OCI-M2 (cell line): ENCODE data around the gene PITPNM1.
"Not testable (repeated sequence)": the region's sequence is repeated elsewhere in the genome, so short reads cannot be mapped to it uniquely, and the experiment has no call there.

ENCODE experiments used
- DNase-seq: peaks from one replicate; lab custom pipeline; 2025; ENCODE audit not compliant: unreplicated experiment; lab: John Stamatoyannopoulos, UW

PITPNM1 gene

GRCh38 chr11:67504950-67505581, at the start of gene PITPNM1:
TSS of gene PITPNM1 (minus strand) at chr11:67505363. CDS start at chr11:67504180, 1,183 bp downstream.
- DNase-seq: peak; percentile 29

- not testable (repeated sequence) for DNase-seq
These were observed 46.5 kb upstream of the PITPNM1 start for GRCh38 chr11:67551697-67552096.

- no peak for DNase-seq
These were observed 46.0 kb upstream of the PITPNM1 start for GRCh38 chr11:67551127-67551526.

DNA sequence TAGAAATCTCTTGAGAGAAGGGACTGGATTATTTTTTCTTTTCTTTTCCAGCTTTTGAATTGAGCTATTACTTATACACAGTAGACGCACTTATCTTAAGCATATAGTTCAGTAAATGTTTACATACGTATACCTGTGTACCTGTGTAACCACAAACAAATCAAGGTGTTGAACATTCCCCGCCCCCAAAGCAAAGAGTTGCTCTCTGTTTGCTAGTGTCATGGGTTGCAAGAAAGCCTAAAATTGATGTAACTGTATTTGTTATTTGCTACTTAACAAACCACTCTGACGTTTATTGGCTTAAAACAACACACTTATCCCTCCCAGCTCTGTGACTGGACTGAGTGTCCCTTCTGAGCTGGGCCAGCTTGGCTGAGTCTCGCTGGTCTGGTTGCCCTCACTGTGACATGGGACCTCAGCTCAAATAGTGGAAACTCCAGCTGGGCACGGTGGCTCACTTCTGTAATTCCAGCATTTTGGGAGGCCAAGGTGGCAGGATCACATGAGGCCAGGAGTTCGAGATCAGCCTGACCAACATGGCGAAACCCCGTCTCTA, 43.5 kb upstream of the PITPNM1 start:
- no peak for DNase-seq

- DNase-seq: not testable (repeated sequence)
These were observed 42.9 kb upstream of the PITPNM1 start for GRCh38 chr11:67548112-67548511.

GRCh38 chr11:67545280-67545679, 40.1 kb upstream of the PITPNM1 start:
- DNase-seq: no peak

DNA sequence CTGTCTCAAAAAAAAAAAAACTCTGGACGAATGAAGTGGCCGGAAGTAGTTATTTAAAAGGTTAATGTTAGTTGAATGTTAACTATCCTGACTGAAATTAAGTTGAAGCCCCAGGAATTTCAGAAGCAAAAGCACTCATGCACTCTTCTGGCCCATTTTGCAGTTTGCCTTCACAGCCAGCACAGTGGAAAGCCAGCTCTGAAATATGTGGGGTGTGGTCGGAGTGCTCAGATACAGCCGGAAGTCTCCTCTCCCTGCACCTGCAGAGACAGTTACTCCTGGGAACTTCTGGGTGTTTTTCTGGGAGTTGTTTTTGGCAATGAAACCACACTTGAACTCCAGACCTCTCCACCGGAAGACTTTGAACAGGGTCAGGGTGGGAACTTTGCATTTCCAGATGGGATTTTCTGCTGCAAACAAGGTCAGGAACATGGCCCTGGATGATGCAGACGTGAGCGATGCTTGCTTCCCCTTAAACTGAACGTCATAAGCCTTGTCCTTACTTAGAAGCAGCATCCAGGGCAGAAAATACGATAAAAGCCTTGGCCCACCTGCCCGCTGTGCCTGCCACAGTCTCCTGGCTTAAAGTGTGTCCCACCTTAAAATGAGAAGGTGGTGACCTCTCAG, 39.6 kb upstream of the PITPNM1 start:
- DNase-seq: no peak

GRCh38 chr11:67543585-67543984, 38.4 kb upstream of the PITPNM1 start:
- DNase-seq: no peak

DNA sequence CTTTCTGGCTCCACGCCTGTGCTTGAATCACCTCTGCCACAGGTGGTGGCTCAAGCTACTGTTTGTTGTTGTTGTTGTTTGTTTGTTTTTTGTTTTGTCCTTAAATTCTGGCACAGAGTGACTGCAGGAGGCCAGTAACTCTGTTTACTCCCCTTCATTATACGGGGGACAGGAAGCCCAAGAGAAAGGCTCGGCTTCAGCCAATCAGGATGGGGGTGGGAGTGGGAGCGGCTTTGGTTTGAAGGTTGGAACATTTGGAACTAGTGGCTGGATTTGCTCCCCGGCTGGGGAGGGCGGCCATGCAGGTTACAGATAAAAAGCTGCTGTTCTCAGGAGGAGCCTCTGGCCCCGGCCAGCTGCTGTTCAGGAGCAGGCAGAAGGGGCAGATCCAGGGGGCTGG, 37.8 kb upstream of the PITPNM1 start:
- no peak for DNase-seq

GRCh38 chr11:67542169-67542568, 37.0 kb upstream of the PITPNM1 start:
- no peak for DNase-seq

- no peak for DNase-seq
These were observed 36.0 kb upstream of the PITPNM1 start for GRCh38 chr11:67541198-67541597.

DNA sequence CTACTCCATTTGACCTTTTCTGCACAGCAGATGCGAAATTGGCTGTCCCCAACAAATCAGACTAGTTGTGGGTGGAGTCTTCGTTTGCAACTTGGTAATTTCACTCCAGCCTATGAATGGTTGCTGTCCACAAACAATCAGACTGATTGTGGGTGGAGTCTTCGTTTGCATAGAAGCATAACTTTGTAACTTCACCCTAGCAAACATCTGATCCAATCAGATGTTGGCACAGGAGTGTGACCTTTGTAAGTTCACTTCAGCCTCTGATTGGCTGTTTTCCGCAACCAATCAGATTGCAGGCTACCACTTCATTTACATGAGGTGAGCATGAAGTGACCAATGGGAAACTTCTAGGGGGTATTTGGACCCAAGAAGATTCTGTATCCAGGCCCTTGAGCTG, 34.4 kb upstream of the PITPNM1 start:
- DNase-seq: no peak

GRCh38 chr11:67538823-67539505, 33.8 kb upstream of the PITPNM1 start:
- no peak for DNase-seq

DNA sequence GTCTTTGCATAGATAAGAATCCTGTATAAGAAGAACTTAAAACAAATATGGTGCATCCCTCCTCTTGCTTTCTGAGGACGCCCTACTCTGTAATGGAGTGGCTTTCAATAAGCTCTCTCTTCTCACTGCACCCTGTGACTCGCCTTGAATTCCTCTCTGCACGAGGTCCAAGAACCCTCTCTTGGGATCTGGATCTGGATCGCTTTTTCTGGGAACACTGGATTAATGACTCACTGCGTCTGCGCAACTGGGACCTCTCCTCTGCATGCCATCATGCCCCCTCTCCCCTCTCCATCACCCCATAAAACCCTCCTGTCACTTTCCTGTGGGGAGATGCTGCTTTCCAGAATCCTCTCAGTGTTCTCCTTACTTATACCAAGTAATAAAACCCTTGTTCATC, 33.1 kb upstream of the PITPNM1 start:
- DNase-seq: no peak

GRCh38 chr11:67535561-67535960, 30.4 kb upstream of the PITPNM1 start:
- DNase-seq: no peak

GRCh38 chr11:67534070-67534679, 29.0 kb upstream of the PITPNM1 start:
- DNase-seq: no peak

DNA sequence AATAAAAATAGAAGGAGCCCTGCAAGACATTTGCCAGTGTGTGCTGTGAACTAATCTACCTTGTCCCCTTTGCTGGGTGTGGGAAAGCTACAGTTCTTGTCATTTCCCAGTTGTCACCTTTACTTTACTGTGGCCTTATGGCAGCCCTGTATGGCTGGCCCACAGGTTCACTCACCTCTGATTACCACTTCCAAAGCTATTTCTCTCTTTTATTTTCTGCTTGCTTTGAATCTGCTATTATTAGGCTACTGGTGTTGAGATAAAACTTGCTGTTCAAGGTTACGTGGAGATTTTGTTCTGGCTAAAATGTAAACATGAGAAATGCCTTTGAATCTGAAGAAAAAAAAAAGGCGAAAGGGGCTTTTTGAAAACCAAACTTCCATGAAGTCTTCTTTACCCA, 27.7 kb upstream of the PITPNM1 start:
- no peak for DNase-seq

- no peak for DNase-seq
These were observed 25.1 kb upstream of the PITPNM1 start for GRCh38 chr11:67530282-67530592.

- DNase-seq: no peak
These were observed 23.2 kb upstream of the PITPNM1 start for GRCh38 chr11:67528376-67528775.

- no peak for DNase-seq
These were observed 20.3 kb upstream of the PITPNM1 start for GRCh38 chr11:67525275-67525976.

GRCh38 chr11:67524480-67524808, 19.3 kb upstream of the PITPNM1 start:
- no peak for DNase-seq
